Thoracic aorta (tissue), 2 donors: Measurements from ENCODE around the gene NOL4L. TPM values are rescaled to one million over a fixed set of nuclear protein-coding genes. Genes with fewer than 3 reads are reported as not detected.

ENCODE experiments used
- ATAC-seq: fragments of 150-250 bp; one replicate; pipeline ENCODE4 v1.8.0; 2017; ENCODE audit warnings: low read depth; ENCODE audit not compliant: insufficient number of reproducible peaks, low FRiP score
- DNase-seq: peaks from one replicate; pipeline ENCODE4 v3.0.0-alpha.2; 2020; ENCODE audit warnings: low spot score
- H3K27ac ChIP-seq, 2 donors: fragments of 200-600 bp; sonication (generic); 1 replicate in 1 of 2; 2 replicates in 1 of 2; pipeline ENCODE4 v1.5.1; 2016; ENCODE audit warnings: mild to moderate bottlenecking in 2 of 2, moderate library complexity in 2 of 2
- H3K27me3 ChIP-seq: fragments of 200-600 bp; sonication (generic); replicated peaks from 2 replicates; pipeline ENCODE4 v1.6.0; 2016; ENCODE audit warnings: mild to moderate bottlenecking; ENCODE audit not compliant: insufficient read depth
- H3K36me3 ChIP-seq: fragments of 200-600 bp; sonication (generic); one replicate; pipeline ENCODE4 v1.5.1; 2016
- H3K4me1 ChIP-seq, 2 donors: fragments of 200-600 bp; sonication (generic); 1 replicate in 1 of 2; 2 replicates in 1 of 2; pipeline versions ENCODE4 v1.5.1 to v1.6.0; 2016; ENCODE audit warnings: low read depth in 2 of 2, mild to moderate bottlenecking in 1 of 2; ENCODE audit not compliant: control insufficient read depth in 1 of 2
- H3K4me3 ChIP-seq: fragments of 200-600 bp; sonication (generic); 2 replicates; pipeline ENCODE4 v1.5.1; 2016; ENCODE audit warnings: mild to moderate bottlenecking
- H3K9me3 ChIP-seq: fragments of 200-600 bp; sonication (generic); 2 replicates; pipeline ENCODE4 v1.5.1; 2016
- CTCF ChIP-seq: fragments of 200-600 bp; sonication (generic); IDR thresholded peaks from one replicate; pipeline ENCODE4 v1.5.1; 2019; ENCODE audit warnings: antibody characterized with exemption
- total RNA-seq, 2 donors: library from RNA; depleted of rRNA; stranded (reverse); fragments of >200 nt; gene quantifications; one replicate each; pipeline versions ENCODE4 v1.1.0 to v1.2.3, GENCODE V29; 2016

The NOL4L gene
- total RNA-seq, 2 donors from 2014 or later: 17.5 to 23.7 TPM

- DNase-seq (no peak), ATAC-seq (no peak)
- no peaks in the 10 kb centered on the region for H3K4me1 ChIP-seq
- H3K4me3 ChIP-seq: no peak overlapping the region
- no peak for TF ChIP-seq CTCF
- H3K27ac ChIP-seq: no peak overlapping the region
- no peaks in the 10 kb centered on the region for H3K27me3 ChIP-seq
- no peaks in the 10 kb centered on the region for H3K9me3 ChIP-seq
- H3K36me3 ChIP-seq: no peaks in the 10 kb centered on the region
Measured at GRCh38 chr20:32607727-32608663, 22.9 kb upstream of the NOL4L start.

GRCh38 chr20:32607324-32607723 is 22.2 kb upstream of the NOL4L start:
- no peaks in the 10 kb centered on the region for H3K36me3 ChIP-seq
- TF ChIP-seq CTCF: no peak
- H3K9me3 ChIP-seq: no peaks in the 10 kb centered on the region
- no peak for ATAC-seq
- H3K4me1 ChIP-seq: no peaks in the 10 kb centered on the region
- no peak for DNase-seq
- no peak overlapping the region for H3K27ac ChIP-seq
- no peak overlapping the region for H3K4me3 ChIP-seq
- H3K27me3 ChIP-seq: no peaks in the 10 kb centered on the region

- ATAC-seq (no peak), DNase-seq (no peak)
- no peak for TF ChIP-seq CTCF
- H3K36me3 ChIP-seq: no peaks in the 10 kb centered on the region
- no peaks in the 10 kb centered on the region for H3K9me3 ChIP-seq
- H3K27me3 ChIP-seq: no peaks in the 10 kb centered on the region
- no peak overlapping the region for H3K4me3 ChIP-seq
- no peaks in the 10 kb centered on the region for H3K4me1 ChIP-seq
- H3K27ac ChIP-seq: no peak overlapping the region
Measured at GRCh38 chr20:32606790-32607189, 21.7 kb upstream of the NOL4L start.

GRCh38 chr20:32606107-32606506 is 21.0 kb upstream of the NOL4L start:
- Histone ChIP-seq H3K9me3 (no peaks in the 10 kb centered on the region), H3K27ac (no peak overlapping the region), H3K36me3 (no peaks in the 10 kb centered on the region), H3K4me3 (no peak overlapping the region), H3K4me1 (no peaks in the 10 kb centered on the region), H3K27me3 (no peaks in the 10 kb centered on the region)
- no peak for TF ChIP-seq CTCF
- DNase-seq: no peak
- ATAC-seq: no peak

- no peaks in the 10 kb centered on the region for H3K36me3 ChIP-seq
- H3K4me1 ChIP-seq: no peaks in the 10 kb centered on the region
- H3K4me3 ChIP-seq: no peak overlapping the region
- H3K27me3 ChIP-seq: no peaks in the 10 kb centered on the region
- ATAC-seq (no peak), DNase-seq (no peak)
- no peaks in the 10 kb centered on the region for H3K9me3 ChIP-seq
- no peak overlapping the region for H3K27ac ChIP-seq
- no peak for TF ChIP-seq CTCF
Measured at GRCh38 chr20:32605167-32605656, 20.1 kb upstream of the NOL4L start.
